CD4-positive, alpha-beta memory T cell (primary cell): ENCODE results near the gene IL26. TPM values are rescaled to one million over a fixed set of nuclear protein-coding genes. Genes with fewer than 3 reads are reported as not detected.

Experiments used
- CTCF ChIA-PET: fragments of 350-600 bp; sonication (Branson Sonifier 250); formaldehyde crosslinking; loops from one replicate; lab custom pipeline; 2021; ENCODE audit warnings: inconsistent platforms; ENCODE audit not compliant: partially characterized antibody; lab: Charles Lee
- POLR2A ChIA-PET: fragments of 350-600 bp; sonication (Branson Sonifier 250); formaldehyde crosslinking; loops from one replicate; lab custom pipeline; 2021; ENCODE audit not compliant: partially characterized antibody; lab: Charles Lee
- DNase-seq, 5 donors: peaks; one replicate each; pipeline versions ENCODE4 v3.0.0 to v3.0.0-alpha.2; 2020 to 2022; ENCODE audit warnings: mixed read lengths in 1 of 5
- H3K27ac ChIP-seq: one replicate; pipeline ENCODE4 v1.7.0; 2013; ENCODE audit warnings: low read depth, low read length
- H3K27me3 ChIP-seq: 2 replicates; pipeline ENCODE4 v1.7.0; 2013; ENCODE audit warnings: mild to moderate bottlenecking, low read length, moderate library complexity; ENCODE audit not compliant: insufficient read depth
- H3K36me3 ChIP-seq: 2 replicates; pipeline ENCODE4 v1.7.0; 2013; ENCODE audit warnings: mild to moderate bottlenecking, low read length, moderate library complexity; ENCODE audit not compliant: insufficient read depth
- H3K4me1 ChIP-seq: 2 replicates; pipeline ENCODE4 v1.7.0; 2013; ENCODE audit warnings: mild to moderate bottlenecking, low read length, moderate library complexity; ENCODE audit not compliant: insufficient read depth
- H3K4me3 ChIP-seq, 2 donors: one replicate each; pipeline ENCODE4 v1.7.0; 2013; ENCODE audit warnings: low read length in 2 of 2, mild to moderate bottlenecking in 1 of 2
- H3K9me3 ChIP-seq, 2 donors: one replicate each; pipeline ENCODE4 v1.7.0; 2013; ENCODE audit warnings: low read length in 2 of 2, control low read depth in 1 of 2; ENCODE audit not compliant: control insufficient read depth in 1 of 2
- H3K27ac Mint-ChIP-seq, 7 donors: one replicate each; pipeline ENCODE4 v1.8.0; 2020 to 2021; ENCODE audit warnings: mixed read lengths in 7 of 7, mild to moderate bottlenecking in 6 of 7, inconsistent platforms in 3 of 7, moderate library complexity in 3 of 7
- H3K27me3 Mint-ChIP-seq, 2 donors: one replicate each; pipeline ENCODE4 v1.8.0; 2020 to 2021; ENCODE audit warnings: mixed read lengths in 2 of 2
- H3K36me3 Mint-ChIP-seq, 2 donors: one replicate each; pipeline ENCODE4 v1.8.0; 2020 to 2021; ENCODE audit warnings: mixed read lengths in 2 of 2, inconsistent platforms in 1 of 2, mild to moderate bottlenecking in 1 of 2
- H3K4me1 Mint-ChIP-seq, 4 donors: one replicate each; pipeline ENCODE4 v1.8.0; 2020 to 2021; ENCODE audit warnings: mixed read lengths in 4 of 4, mild to moderate bottlenecking in 1 of 4
- H3K4me3 Mint-ChIP-seq, 8 donors: one replicate each; pipeline ENCODE4 v1.8.0; 2020 to 2021; ENCODE audit warnings: mixed read lengths in 8 of 8, mild to moderate bottlenecking in 7 of 8, moderate library complexity in 6 of 8, inconsistent platforms in 3 of 8
- H3K9me3 Mint-ChIP-seq, 8 donors: one replicate each; pipeline ENCODE4 v1.8.0; 2020 to 2021; ENCODE audit warnings: mixed read lengths in 8 of 8, mild to moderate bottlenecking in 5 of 8, inconsistent platforms in 3 of 8, moderate library complexity in 1 of 8
- intact Hi-C: fragments of 100-400 bp; cut with micrococcal nuclease; formaldehyde crosslinking; loops from one replicate; pipeline ENCODE4 v1.15.1; 2023
- polyA plus RNA-seq, 2 donors: library from polyadenylated mRNA; unstranded; fragments of 300-500 nt; fragmentation: Illumina TruSeq; gene quantifications; one replicate each; pipeline ENCODE4 v1.2.3, GENCODE V29; 2021
- total RNA-seq, 2 experiments: library from RNA; stranded (reverse); gene quantifications; one replicate each; pipeline ENCODE4 v1.2.3, GENCODE V29; 2021

The IL26 gene
- total and polyA plus RNA-seq, 4 experiments from 2014 or later: 0.30 TPM; not detected in 3

DNA sequence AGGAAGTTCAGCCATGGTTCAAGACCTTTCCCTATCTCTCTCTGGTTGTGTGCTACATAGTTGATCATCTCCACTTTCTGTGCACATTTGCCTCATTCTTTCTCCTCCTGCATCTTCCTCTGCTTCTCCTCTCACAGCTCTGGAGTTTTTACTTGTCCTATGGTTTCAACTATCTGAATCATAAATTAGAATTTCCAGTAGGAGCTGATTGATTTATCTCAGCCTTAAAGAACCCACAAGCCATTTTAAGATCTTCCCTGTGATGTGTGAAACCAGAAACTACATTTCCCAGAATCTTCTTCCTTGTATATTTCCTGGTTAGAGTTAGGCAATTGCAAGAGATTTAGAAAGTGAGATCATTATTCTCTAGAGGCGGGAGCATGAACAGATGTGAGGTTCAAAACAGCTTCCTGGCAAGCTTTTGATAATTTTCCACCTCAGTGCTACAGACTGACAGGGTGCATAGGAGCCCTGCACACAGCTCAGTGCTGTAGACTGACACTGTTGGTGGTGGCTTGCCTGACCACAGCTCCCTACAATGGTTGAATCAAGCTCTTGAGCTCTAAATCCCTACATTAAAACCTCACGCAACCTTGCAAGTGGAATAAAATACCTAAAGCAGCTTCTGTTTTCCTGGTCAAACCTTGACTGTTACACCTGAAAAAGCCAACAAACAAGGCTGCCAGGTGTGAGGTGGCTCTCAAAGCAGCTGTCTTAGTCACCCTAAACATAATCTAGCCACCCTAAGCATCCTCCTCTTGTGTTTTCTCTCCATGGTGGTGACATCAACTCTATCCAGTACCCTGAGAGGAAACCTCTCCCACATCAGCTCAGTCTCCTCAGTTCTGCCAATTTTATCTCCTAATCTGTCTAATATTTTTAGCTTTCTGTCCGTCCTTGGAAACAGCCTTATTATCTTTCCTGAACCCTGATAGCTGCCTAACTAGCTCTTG, 44.5 kb downstream of the IL26 start:
- H3K36me3 Mint-ChIP-seq: no peaks in the 10 kb centered on the region
- intact Hi-C loops: loop anchor here (1.0 kb wide), 1 partner anchor 9 kb away; no protein-coding TSS in a partner anchor
- no peaks in the 10 kb centered on the region for H3K36me3 ChIP-seq

DNA sequence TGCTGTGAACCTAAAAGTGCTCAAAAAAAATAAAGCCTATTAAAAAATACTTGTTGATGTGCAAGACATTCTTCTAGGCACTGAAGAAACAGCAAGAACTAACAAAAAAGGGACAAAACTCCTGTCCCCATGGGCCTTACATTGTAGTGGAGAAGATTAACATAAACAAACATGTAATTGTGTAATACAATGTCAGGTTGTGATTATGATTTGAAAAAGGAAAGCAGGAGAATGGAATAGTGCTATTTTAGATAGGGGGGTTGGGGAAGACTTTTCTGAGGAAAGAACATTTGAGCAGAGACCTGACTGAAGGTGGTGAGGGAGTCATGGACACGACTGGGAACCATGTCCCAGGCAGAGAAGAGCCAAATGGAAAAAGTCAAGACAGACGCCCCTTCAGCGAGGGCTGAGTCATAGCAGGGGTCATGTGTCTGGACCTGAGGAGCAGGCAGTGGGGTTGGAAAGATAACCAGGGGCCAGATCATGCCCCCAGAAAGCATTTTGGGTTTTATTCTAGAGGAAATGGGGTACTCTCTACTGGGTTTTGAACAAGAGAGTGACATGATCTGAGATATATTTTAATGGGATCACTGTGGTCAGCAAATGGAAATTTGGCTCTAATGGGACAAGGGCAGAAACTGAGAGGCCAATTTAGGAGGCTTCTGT, 46.7 kb downstream of the IL26 start:
- peaks cover 0 to 5% (median 0%) of the 10 kb centered on the region in 8 donors for H3K9me3 Mint-ChIP-seq
- no peak for DNase-seq
- H3K27me3 Mint-ChIP-seq: no peaks in the 10 kb centered on the region
- H3K36me3 ChIP-seq: no peaks in the 10 kb centered on the region
- H3K4me3 Mint-ChIP-seq: peak overlapping the region in 2 of 8 donors; percentile 41 to 42
- intact Hi-C loops: loop anchor here (5.0 kb wide), 1 partner anchor 43 kb away; no protein-coding TSS in a partner anchor
- no peaks in the 10 kb centered on the region for H3K36me3 Mint-ChIP-seq
- ChIA-PET CTCF (interaction anchor here (2.0 to 3.9 kb wide), 2 partner anchors 44 kb away, joined by 8 to 28 read pairs; no protein-coding TSS in a partner anchor), POLR2A (no interaction called here)
- peaks cover 65% of the 10 kb centered on the region for H3K4me1 ChIP-seq
- H3K9me3 ChIP-seq: no peaks in the 10 kb centered on the region
- H3K4me3 ChIP-seq: no peak overlapping the region
- peaks cover 51 to 72% (median 61%) of the 10 kb centered on the region in 4 donors for H3K4me1 Mint-ChIP-seq
- no peaks in the 10 kb centered on the region for H3K27me3 ChIP-seq
- peak overlapping the region in 6 of 7 donors; percentile 5 to 95 (median 79) for H3K27ac Mint-ChIP-seq
- H3K27ac ChIP-seq: no peak overlapping the region

More for the DNA sequence above, 44.5 kb downstream of the IL26 start:
- ChIA-PET POLR2A (interaction anchor here (0.6 to 1.5 kb wide), 8 partner anchors 9 to 61 kb away, joined by 3 to 6 read pairs (median 4); partner anchors contain the start of gene IFNG), CTCF (interaction anchor here (0.7 to 2.7 kb wide), 8 partner anchors 8 to 142 kb away, joined by 3 to 10 read pairs (median 4); no protein-coding TSS in a partner anchor)
- Mint-ChIP-seq H3K4me1 (peaks cover 37 to 51% (median 44%) of the 10 kb centered on the region in 4 donors), H3K27me3 (no peaks in the 10 kb centered on the region), H3K27ac (peak overlapping the region; percentile 49 to 96 (median 81)), H3K9me3 (peaks cover 0 to 3% (median 0%) of the 10 kb centered on the region in 8 donors), H3K4me3 (peak overlapping the region in 7 of 8 donors; percentile 4 to 56 (median 40))
- Histone ChIP-seq H3K4me1 (peaks cover 51% of the 10 kb centered on the region), H3K27me3 (no peaks in the 10 kb centered on the region), H3K4me3 (no peak overlapping the region), H3K27ac (peak overlapping the region; percentile 29), H3K9me3 (no peaks in the 10 kb centered on the region)
- DNase-seq: peak; percentile 56 to 63 (median 57)

DNA sequence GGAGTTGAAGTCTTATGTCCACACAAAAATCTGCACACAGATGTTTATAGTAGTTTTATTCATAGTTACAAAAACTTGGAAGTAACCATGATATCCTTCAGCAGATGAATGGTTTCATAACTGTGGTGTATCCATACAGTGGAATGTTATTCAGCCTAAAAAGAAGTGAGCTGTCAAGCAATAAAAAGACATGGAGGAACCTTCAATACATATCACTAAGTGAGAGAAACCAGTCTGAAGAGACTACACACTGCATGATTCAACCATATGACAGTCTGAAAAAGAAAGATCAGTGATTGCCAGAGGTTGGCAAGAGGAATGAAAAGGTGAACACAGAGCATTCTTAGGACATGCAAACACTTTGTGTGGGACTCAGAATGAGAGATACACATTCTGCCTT, 47.4 kb downstream of the IL26 start:
- Histone ChIP-seq H3K4me1 (peaks cover 65% of the 10 kb centered on the region), H3K9me3 (no peaks in the 10 kb centered on the region), H3K36me3 (no peaks in the 10 kb centered on the region), H3K4me3 (no peak overlapping the region), H3K27me3 (no peaks in the 10 kb centered on the region), H3K27ac (no peak overlapping the region)
- CTCF ChIA-PET: interaction anchor here (3.9 kb wide), 1 partner anchor 44 kb away, joined by 28 read pairs; no protein-coding TSS in a partner anchor
- Mint-ChIP-seq H3K36me3 (no peaks in the 10 kb centered on the region), H3K4me3 (no peak overlapping the region), H3K27ac (peak overlapping the region in 6 of 7 donors; percentile 62 to 97 (median 82)), H3K9me3 (peaks cover 0 to 5% (median 0%) of the 10 kb centered on the region in 8 donors), H3K4me1 (peaks cover 51 to 75% (median 61%) of the 10 kb centered on the region in 4 donors), H3K27me3 (no peaks in the 10 kb centered on the region)
- POLR2A ChIA-PET: interaction anchor here (2.6 kb wide), 1 partner anchor 10 kb away, joined by 20 read pairs; no protein-coding TSS in a partner anchor
- DNase-seq: no peak
- intact Hi-C loops: loop anchor here (5.0 kb wide), 1 partner anchor 44 kb away; no protein-coding TSS in a partner anchor

DNA sequence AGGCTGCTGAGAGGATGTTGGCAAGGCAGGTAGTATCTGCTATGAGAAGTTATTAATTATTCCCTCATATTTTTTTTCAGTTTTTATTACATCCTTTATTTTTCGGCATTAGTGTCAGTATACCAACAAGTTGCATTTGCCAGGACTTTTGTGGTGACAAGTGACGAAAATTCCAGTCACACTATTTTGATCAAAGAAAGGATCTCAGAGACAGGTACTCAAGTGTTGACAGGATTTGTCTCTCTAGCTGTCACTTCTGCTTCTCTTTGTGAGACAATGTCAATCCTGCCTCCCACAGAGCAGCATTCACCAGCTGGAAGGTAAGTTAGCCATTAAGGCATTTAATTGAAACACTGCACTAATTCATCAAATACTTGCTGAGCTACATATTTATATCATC, 48.0 kb downstream of the IL26 start:
- CTCF ChIA-PET: interaction anchor here (2.0 to 3.9 kb wide), 4 partner anchors 11 to 63 kb away, joined by 6 to 28 read pairs (median 8); partner anchors contain the start of gene IFNG
- POLR2A ChIA-PET: interaction anchor here (2.6 kb wide), 1 partner anchor 11 kb away, joined by 20 read pairs; no protein-coding TSS in a partner anchor
- Histone ChIP-seq H3K4me3 (no peak overlapping the region), H3K27me3 (no peaks in the 10 kb centered on the region), H3K27ac (no peak overlapping the region), H3K9me3 (no peaks in the 10 kb centered on the region), H3K36me3 (no peaks in the 10 kb centered on the region), H3K4me1 (peaks cover 65% of the 10 kb centered on the region)
- H3K36me3 Mint-ChIP-seq: no peaks in the 10 kb centered on the region
- H3K4me1 Mint-ChIP-seq: peaks cover 49 to 75% (median 61%) of the 10 kb centered on the region in 4 donors
- H3K4me3 Mint-ChIP-seq: peak overlapping the region in 5 of 8 donors; percentile 20 to 36 (median 25)
- peak overlapping the region; percentile 48 to 97 (median 78) for H3K27ac Mint-ChIP-seq
- H3K27me3 Mint-ChIP-seq: no peaks in the 10 kb centered on the region
- DNase-seq: no peak
- intact Hi-C loops: loop anchor here (5.0 kb wide), 1 partner anchor 45 kb away; no protein-coding TSS in a partner anchor
- peaks cover 0 to 5% (median 0%) of the 10 kb centered on the region in 8 donors for H3K9me3 Mint-ChIP-seq

DNA sequence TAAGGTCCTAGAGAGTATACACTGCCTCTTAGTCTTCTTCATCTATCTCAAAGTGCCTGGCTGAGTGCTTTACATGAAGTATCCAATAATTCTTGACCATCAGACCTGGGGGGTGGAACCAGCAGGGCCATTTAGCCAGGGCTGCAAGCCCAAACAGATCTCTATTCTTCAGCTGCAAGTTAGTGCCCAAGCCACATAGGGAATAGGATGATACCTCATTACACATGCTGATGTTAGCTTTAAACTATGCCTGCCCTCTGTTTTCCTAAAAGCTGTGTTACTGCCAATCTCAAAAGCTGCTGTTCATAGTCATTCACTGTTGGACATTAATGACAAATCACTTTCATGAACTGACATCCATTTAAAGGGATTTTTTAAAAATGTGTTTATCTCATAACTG, 49.4 kb downstream of the IL26 start:
- peak overlapping the region; percentile 58 for H3K27ac ChIP-seq
- H3K9me3 Mint-ChIP-seq: peaks cover 0 to 5% (median 0%) of the 10 kb centered on the region in 8 donors

DNA sequence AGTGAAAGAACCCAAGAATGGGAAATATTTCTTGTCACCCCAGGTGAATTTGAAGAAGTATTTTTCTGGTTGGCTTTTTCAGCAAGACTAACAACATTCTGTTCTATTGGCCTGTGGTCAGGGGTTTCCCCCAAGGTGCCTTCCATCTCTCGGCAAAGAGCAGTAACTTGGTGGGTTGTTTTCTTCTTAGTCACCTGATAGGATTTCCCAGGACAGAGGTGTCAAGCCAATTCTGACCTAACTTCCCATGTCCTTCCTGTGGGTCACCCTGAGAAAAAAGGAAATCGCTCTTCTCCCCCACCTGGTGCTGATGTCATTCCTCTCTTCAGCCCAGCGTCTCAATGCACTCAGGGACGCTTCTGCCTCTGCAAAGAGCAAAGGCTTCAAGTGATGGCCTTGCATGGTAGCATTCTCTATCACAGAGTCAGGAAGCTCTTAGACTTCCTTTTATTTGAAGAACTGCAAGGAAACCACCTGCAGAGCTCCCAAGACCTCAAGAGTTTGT, 50.0 kb downstream of the IL26 start:
- H3K27me3 ChIP-seq: no peaks in the 10 kb centered on the region
- H3K36me3 ChIP-seq: no peaks in the 10 kb centered on the region
- ChIA-PET CTCF (interaction anchor here (0.7 to 3.9 kb wide), 7 partner anchors 10 to 135 kb away, joined by 3 to 28 read pairs (median 6); partner anchors contain the start of gene IFNG), POLR2A (interaction anchor here (0.7 to 2.6 kb wide), 7 partner anchors 13 to 596 kb away, joined by 3 to 20 read pairs (median 3); partner anchors contain the start of gene IFNG)
- peak overlapping the region; percentile 58 for H3K27ac ChIP-seq
- H3K9me3 ChIP-seq: no peaks in the 10 kb centered on the region
- Mint-ChIP-seq H3K36me3 (no peaks in the 10 kb centered on the region), H3K9me3 (peaks cover 0 to 5% (median 0%) of the 10 kb centered on the region in 8 donors), H3K27me3 (no peaks in the 10 kb centered on the region), H3K4me3 (peak overlapping the region; percentile 71 to 90 (median 78)), H3K27ac (peak overlapping the region; percentile 90 to 97 (median 92)), H3K4me1 (peaks cover 37 to 61% (median 49%) of the 10 kb centered on the region in 4 donors)
- peak; percentile 81 to 90 (median 82) for DNase-seq
- H3K4me3 ChIP-seq: peak overlapping the region in 1 of 2 donors; percentile 27
- intact Hi-C loops: loop anchor here (2.0 to 5.0 kb wide), 2 partner anchors 17 to 47 kb away; partner anchors contain the start of gene IFNG
- peaks cover 49% of the 10 kb centered on the region for H3K4me1 ChIP-seq

More for the DNA sequence above, 49.4 kb downstream of the IL26 start:
- Mint-ChIP-seq H3K27ac (peak overlapping the region; percentile 90 to 97 (median 92)), H3K36me3 (no peaks in the 10 kb centered on the region), H3K27me3 (no peaks in the 10 kb centered on the region), H3K4me3 (peak overlapping the region; percentile 71 to 90 (median 78)), H3K4me1 (peaks cover 44 to 67% (median 55%) of the 10 kb centered on the region in 4 donors)
- ChIA-PET POLR2A (interaction anchor here (0.7 to 2.6 kb wide), 7 partner anchors 12 to 597 kb away, joined by 3 to 20 read pairs (median 3); partner anchors contain the start of gene IFNG), CTCF (interaction anchor here (0.7 to 3.9 kb wide), 7 partner anchors 9 to 135 kb away, joined by 3 to 28 read pairs (median 6); partner anchors contain the start of gene IFNG)
- Histone ChIP-seq H3K4me1 (peaks cover 55% of the 10 kb centered on the region), H3K9me3 (no peaks in the 10 kb centered on the region), H3K27me3 (no peaks in the 10 kb centered on the region), H3K36me3 (no peaks in the 10 kb centered on the region), H3K4me3 (peak overlapping the region in 1 of 2 donors; percentile 27)
- intact Hi-C loops: loop anchor here (5.0 kb wide), 1 partner anchor 46 kb away; no protein-coding TSS in a partner anchor
- no peak for DNase-seq
